Caco-2 (cell line): ENCODE data around the gene SNX27. TPM values are rescaled to one million over a fixed set of nuclear protein-coding genes. Genes with fewer than 3 reads are reported as not detected.

Experiments used
- BruUV-seq: library from RNA; stranded (reverse); fragments of 400-500 nt; replicated peaks from 2 replicates; lab custom pipeline; 2021; lab: Mats Ljungman, UMichigan
- CTCF ChIA-PET: fragments of 300-600 bp; sonication (Branson Sonifier 250); formaldehyde crosslinking; loops from one replicate; lab custom pipeline; 2022; ENCODE audit warnings: antibody characterized with exemption; lab: Charles Lee
- POLR2A ChIA-PET: fragments of 300-600 bp; sonication (Branson Sonifier 250); formaldehyde crosslinking; loops from one replicate; lab custom pipeline; 2022; ENCODE audit warnings: antibody characterized with exemption; lab: Charles Lee
- DNase-seq, 2 experiments: peaks; one replicate each; pipeline versions ENCODE4 v3.0.0 to v3.0.0-alpha.2; 2020 to 2022
- H3K27me3 ChIP-seq: replicated peaks from 2 replicates; pipeline ENCODE4 v1.6.0; 2011; ENCODE audit warnings: low read length; ENCODE audit not compliant: control insufficient read depth, insufficient read depth
- H3K36me3 ChIP-seq: 2 replicates; pipeline ENCODE4 v1.5.1; 2011; ENCODE audit warnings: low read length; ENCODE audit not compliant: control insufficient read depth, insufficient read depth
- H3K4me1 ChIP-seq: fragments of 250-450 bp; sonication (Bioruptor Pico); 2 replicates; pipeline ENCODE4 v1.5.1; 2020; ENCODE audit warnings: mild to moderate bottlenecking
- H3K4me3 ChIP-seq: 2 replicates; pipeline ENCODE4 v1.5.1; 2011; ENCODE audit warnings: low read depth, mild to moderate bottlenecking, control low read depth, low read length
- H3K9me3 ChIP-seq: fragments of 250-450 bp; sonication (Bioruptor Pico); 2 replicates; pipeline ENCODE4 v1.5.1; 2020; ENCODE audit warnings: mild to moderate bottlenecking, moderate library complexity
- H3K27ac Mint-ChIP-seq: one replicate; pipeline ENCODE4 v1.8.0; 2022; ENCODE audit warnings: mixed read lengths; ENCODE audit not compliant: unreplicated experiment
- H3K27me3 Mint-ChIP-seq: one replicate; pipeline ENCODE4 v1.8.0; 2022; ENCODE audit warnings: mixed read lengths; ENCODE audit not compliant: insufficient read depth, unreplicated experiment
- H3K36me3 Mint-ChIP-seq: one replicate; pipeline ENCODE4 v1.8.0; 2022; ENCODE audit warnings: mild to moderate bottlenecking, mixed read lengths; ENCODE audit not compliant: insufficient read depth, unreplicated experiment
- H3K4me1 Mint-ChIP-seq: one replicate; pipeline ENCODE4 v1.8.0; 2022; ENCODE audit warnings: low read depth, mixed read lengths; ENCODE audit not compliant: unreplicated experiment
- H3K4me3 Mint-ChIP-seq: one replicate; pipeline ENCODE4 v1.8.0; 2022; ENCODE audit warnings: mild to moderate bottlenecking, moderate library complexity, mixed read lengths; ENCODE audit not compliant: unreplicated experiment
- H3K9me3 Mint-ChIP-seq: one replicate; pipeline ENCODE4 v1.8.0; 2022; ENCODE audit warnings: mixed read lengths; ENCODE audit not compliant: unreplicated experiment
- CTCF ChIP-seq, 2 experiments: fragments of 200-600 bp in 1 of 2; IDR thresholded peaks; 1 replicate in 1 of 2; 2 replicates in 1 of 2; pipeline versions ENCODE4 v1.5.1 to v1.8.0; 2011 to 2022; ENCODE audit warnings: antibody characterized with exemption in 1 of 2, control low read depth in 1 of 2, inconsistent platforms in 1 of 2, low read depth in 1 of 2, low read length in 1 of 2, mild to moderate bottlenecking in 1 of 2, moderate library complexity in 1 of 2; ENCODE audit not compliant: insufficient read depth in 1 of 2, severe bottlenecking in 1 of 2, unreplicated experiment in 1 of 2
- intact Hi-C: fragments of 100-400 bp; cut with micrococcal nuclease; formaldehyde crosslinking; loops from one replicate; pipeline ENCODE4 v1.10.0; 2022; ENCODE audit not compliant: unreplicated experiment
- total RNA-seq: library from RNA; stranded (reverse); gene quantifications from 2 replicates; pipeline ENCODE4 v1.2.3, GENCODE V29; 2022

The SNX27 gene
- total RNA-seq, 1 experiment from 2014 or later: 47.2 TPM

- no TSS peak for BruUV-seq
Observed at GRCh38 chr1:151737479-151737878, 125.6 kb downstream of the SNX27 start.

GRCh38 chr1:151739590-151740355 is 127.9 kb downstream of the SNX27 start:
- peak in 1 of 2 experiments; percentile 5 for TF ChIP-seq CTCF (IDR thresholded peaks at IDR 0.05; ENCODE audit: insufficient read depth in 1 of 2, low read depth in 1 of 2, low read length in 1 of 2, severe bottlenecking in 1 of 2, unreplicated experiment in 1 of 2)
- H3K27me3 ChIP-seq: no peaks in the 10 kb centered on the region
- H3K4me1 Mint-ChIP-seq: peaks cover 12% of the 10 kb centered on the region
- intact Hi-C loops: loop anchor here (5.0 kb wide), 2 partner anchors 197 to 297 kb away; partner anchors contain the start of gene TUFT1
- BruUV-seq: no TSS peak
- ChIA-PET CTCF (no interaction called here), POLR2A (no interaction called here)
- H3K9me3 Mint-ChIP-seq: peaks cover 11% of the 10 kb centered on the region
- H3K4me3 Mint-ChIP-seq: no peak overlapping the region
- peak in 1 of 2 experiments; percentile 63 for DNase-seq
- H3K27ac Mint-ChIP-seq: no peak overlapping the region
- 0 out of 2 replicates have a peak, but pooled peaks cover 7% of the 10 kb centered on the region for H3K4me1 ChIP-seq
- H3K27me3 Mint-ChIP-seq: peaks cover 3% of the 10 kb centered on the region
- H3K36me3 Mint-ChIP-seq: no peaks in the 10 kb centered on the region
- H3K36me3 ChIP-seq: no peaks in the 10 kb centered on the region
- H3K9me3 ChIP-seq: peaks cover 17% of the 10 kb centered on the region
- no peak overlapping the region for H3K4me3 ChIP-seq

More at GRCh38 chr1:151737479-151737878, 125.6 kb downstream of the SNX27 start:
- Mint-ChIP-seq H3K4me3 (no peak overlapping the region), H3K27ac (no peak overlapping the region), H3K27me3 (peaks cover 3% of the 10 kb centered on the region), H3K36me3 (no peaks in the 10 kb centered on the region), H3K9me3 (peaks cover 11% of the 10 kb centered on the region), H3K4me1 (peaks cover 20% of the 10 kb centered on the region)
- Histone ChIP-seq H3K36me3 (no peaks in the 10 kb centered on the region), H3K9me3 (peaks cover 17% of the 10 kb centered on the region), H3K4me3 (no peak overlapping the region), H3K27me3 (no peaks in the 10 kb centered on the region), H3K4me1 (0 out of 2 replicates have a peak, but pooled peaks cover 7% of the 10 kb centered on the region)
- TF ChIP-seq CTCF (IDR thresholded peaks at IDR 0.05; ENCODE audit: insufficient read depth in 1 of 2, low read depth in 1 of 2, low read length in 1 of 2, severe bottlenecking in 1 of 2, unreplicated experiment in 1 of 2): no peak
- intact Hi-C loops: loop anchor here (5.0 kb wide), 2 partner anchors 195 to 295 kb away; partner anchors contain the start of gene TUFT1
- ChIA-PET CTCF (no interaction called here), POLR2A (no interaction called here)
- no peak for DNase-seq

- Mint-ChIP-seq H3K4me3 (no peak overlapping the region), H3K9me3 (peaks cover 7% of the 10 kb centered on the region), H3K27ac (no peak overlapping the region), H3K27me3 (peaks cover 3% of the 10 kb centered on the region), H3K4me1 (peaks cover 7% of the 10 kb centered on the region), H3K36me3 (no peaks in the 10 kb centered on the region)
- H3K27me3 ChIP-seq: no peaks in the 10 kb centered on the region
- H3K4me1 ChIP-seq: 0 out of 2 replicates have a peak, but pooled peaks cover 7% of the 10 kb centered on the region
- CTCF ChIA-PET: no interaction called here
- POLR2A ChIA-PET: no interaction called here
- no peaks in the 10 kb centered on the region for H3K36me3 ChIP-seq
- no peak for TF ChIP-seq CTCF (IDR thresholded peaks at IDR 0.05; ENCODE audit: insufficient read depth in 1 of 2, low read depth in 1 of 2, low read length in 1 of 2, severe bottlenecking in 1 of 2, unreplicated experiment in 1 of 2)
- intact Hi-C loops: no loop called here
- no peak overlapping the region for H3K4me3 ChIP-seq
- no peak for DNase-seq
- no TSS peak for BruUV-seq
- H3K9me3 ChIP-seq: peaks cover 17% of the 10 kb centered on the region
Observed at GRCh38 chr1:151741516-151741915, 129.7 kb downstream of the SNX27 start.

Other genes starting within 250 kb of the SNX27 start
- 18.5 and 18.7 TPM in 2 replicates for gene SELENBP1, start 239.3 kb upstream of the SNX27 start, total RNA-seq
- 330 and 362 TPM in 2 replicates for gene PSMB4, start 212.5 kb upstream of the SNX27 start, total RNA-seq
- gene POGZ, start 152.6 kb upstream of the SNX27 start, total RNA-seq: 80.0 and 83.0 TPM in 2 replicates
- gene CGN, start 100.7 kb upstream of the SNX27 start, total RNA-seq: 147 TPM in 2 replicates
- 34.9 and 36.6 TPM in 2 replicates for gene TUFT1, start 71.7 kb upstream of the SNX27 start, total RNA-seq
- gene CELF3, start 104.8 kb downstream of the SNX27 start, total RNA-seq: 0.27 and 1.1 TPM in 2 replicates
- gene RIIAD1, start 109.5 kb downstream of the SNX27 start, total RNA-seq: 0.88 and 1.0 TPM in 2 replicates
- gene MRPL9, start 151.4 kb downstream of the SNX27 start, total RNA-seq: 122 and 131 TPM in 2 replicates
- 12.6 and 15.0 TPM in 2 replicates for gene TDRKH, start 178.4 kb downstream of the SNX27 start, total RNA-seq
- not detected in 2 replicates for gene LINGO4, start 193.4 kb downstream of the SNX27 start, total RNA-seq
- gene RORC, start 219.8 kb downstream of the SNX27 start, total RNA-seq: not detected in 2 replicates
- gene C2CD4D, start 227.8 kb downstream of the SNX27 start, total RNA-seq: 0.23 and 0.60 TPM in 2 replicates
- not detected in 2 replicates for gene THEM5, start 241.7 kb downstream of the SNX27 start, total RNA-seq